Prostate gland (tissue), 2 donors: Measurements from ENCODE around the gene WFIKKN2.

Experiments used
- POLR2A ChIP-seq: fragments of 450-650 bp; IDR thresholded peaks from one replicate; pipeline ENCODE4 v1.6.1; 2016; ENCODE audit warnings: antibody characterized with exemption, mild to moderate bottlenecking
- TF ChIP-seq, protein P1 (sequence below), 4 experiments: fragments of 200-600 bp in 2 of 4; fragments of 450-650 bp in 2 of 4; sonication (generic) in 2 of 4; IDR thresholded peaks; 1 replicate in 3 of 4; 2 replicates in 1 of 4; pipeline ENCODE4 v1.5.1; 2016 to 2019; ENCODE audit warnings: antibody characterized with exemption in 4 of 4, mild to moderate bottlenecking in 2 of 4, moderate library complexity in 2 of 4

DNA sequence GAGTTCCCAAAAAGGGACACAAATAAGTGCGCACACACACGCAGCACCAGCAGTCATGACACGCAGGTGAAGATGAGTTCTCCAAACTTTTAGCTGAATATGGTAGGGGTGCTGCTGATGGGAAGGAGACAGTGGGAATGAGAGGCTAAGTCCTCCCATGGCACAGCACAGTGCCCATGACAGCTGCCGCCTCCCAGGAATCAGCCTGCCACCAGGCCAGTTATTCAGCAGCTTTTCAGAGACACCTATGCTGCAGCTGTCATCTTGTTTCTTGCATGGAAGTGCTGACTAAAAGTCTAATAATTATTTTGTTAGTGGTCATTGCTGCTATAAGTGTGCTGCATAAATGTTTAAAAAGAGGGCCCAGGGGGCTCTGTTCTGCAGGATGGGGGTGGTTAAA, 12.2 kb downstream of the WFIKKN2 start:
- TF ChIP-seq, protein P1, sequence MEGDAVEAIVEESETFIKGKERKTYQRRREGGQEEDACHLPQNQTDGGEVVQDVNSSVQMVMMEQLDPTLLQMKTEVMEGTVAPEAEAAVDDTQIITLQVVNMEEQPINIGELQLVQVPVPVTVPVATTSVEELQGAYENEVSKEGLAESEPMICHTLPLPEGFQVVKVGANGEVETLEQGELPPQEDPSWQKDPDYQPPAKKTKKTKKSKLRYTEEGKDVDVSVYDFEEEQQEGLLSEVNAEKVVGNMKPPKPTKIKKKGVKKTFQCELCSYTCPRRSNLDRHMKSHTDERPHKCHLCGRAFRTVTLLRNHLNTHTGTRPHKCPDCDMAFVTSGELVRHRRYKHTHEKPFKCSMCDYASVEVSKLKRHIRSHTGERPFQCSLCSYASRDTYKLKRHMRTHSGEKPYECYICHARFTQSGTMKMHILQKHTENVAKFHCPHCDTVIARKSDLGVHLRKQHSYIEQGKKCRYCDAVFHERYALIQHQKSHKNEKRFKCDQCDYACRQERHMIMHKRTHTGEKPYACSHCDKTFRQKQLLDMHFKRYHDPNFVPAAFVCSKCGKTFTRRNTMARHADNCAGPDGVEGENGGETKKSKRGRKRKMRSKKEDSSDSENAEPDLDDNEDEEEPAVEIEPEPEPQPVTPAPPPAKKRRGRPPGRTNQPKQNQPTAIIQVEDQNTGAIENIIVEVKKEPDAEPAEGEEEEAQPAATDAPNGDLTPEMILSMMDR (IDR thresholded peaks at IDR 0.05) = no peak
- no peak for TF ChIP-seq POLR2A
